WTC11 (cell line): ENCODE results near the gene SCYGR8.

Source experiments
- GRHL2 ChIP-seq: fragments of 250-450 bp; sonication (Bioruptor Pico); IDR thresholded peaks from 2 replicates; pipeline ENCODE4 v1.8.0; 2022; ENCODE audit warnings: mild to moderate bottlenecking, moderate library complexity; ENCODE audit not compliant: insufficient replicate concordance, severe bottlenecking
- JUN ChIP-seq: sonication (generic); formaldehyde crosslinking; IDR thresholded peaks from 2 replicates; pipeline ENCODE4 v1.8.0; 2023; ENCODE audit warnings: mild to moderate bottlenecking, missing genetic modification reagents
- NR2C2 ChIP-seq: sonication (generic); formaldehyde crosslinking; IDR thresholded peaks from 2 replicates; pipeline ENCODE4 v1.8.0; 2022; ENCODE audit warnings: mild to moderate bottlenecking, missing genetic modification reagents
- TF ChIP-seq, protein P1 (sequence below): fragments of 200-600 bp; IDR thresholded peaks from 2 replicates; pipeline ENCODE4 v1.8.0; 2022; ENCODE audit warnings: antibody characterized with exemption
- TF ChIP-seq, protein P2 (sequence below): sonication (generic); formaldehyde crosslinking; IDR thresholded peaks from 2 replicates; pipeline ENCODE4 v1.8.1; 2023; ENCODE audit warnings: mild to moderate bottlenecking, missing genetic modification reagents, moderate library complexity
- TF ChIP-seq, protein P3 (sequence below): sonication (generic); formaldehyde crosslinking; IDR thresholded peaks from 2 replicates; pipeline ENCODE4 v1.8.1; 2022; ENCODE audit warnings: low read depth, missing genetic modification reagents, borderline replicate concordance
- TF ChIP-seq, protein P4 (sequence below): sonication (generic); formaldehyde crosslinking; IDR thresholded peaks from 2 replicates; pipeline ENCODE4 v1.8.0; 2022; ENCODE audit warnings: missing genetic modification reagents
- TF ChIP-seq, protein P5 (sequence below): sonication (generic); formaldehyde crosslinking; IDR thresholded peaks from 2 replicates; pipeline ENCODE4 v1.8.0; 2022; ENCODE audit warnings: mild to moderate bottlenecking, missing genetic modification reagents
- TF ChIP-seq, protein P6 (sequence below): sonication (generic); formaldehyde crosslinking; IDR thresholded peaks from 2 replicates; pipeline ENCODE4 v1.8.1; 2022; ENCODE audit warnings: mild to moderate bottlenecking, missing genetic modification reagents, moderate library complexity, borderline replicate concordance

DNA sequence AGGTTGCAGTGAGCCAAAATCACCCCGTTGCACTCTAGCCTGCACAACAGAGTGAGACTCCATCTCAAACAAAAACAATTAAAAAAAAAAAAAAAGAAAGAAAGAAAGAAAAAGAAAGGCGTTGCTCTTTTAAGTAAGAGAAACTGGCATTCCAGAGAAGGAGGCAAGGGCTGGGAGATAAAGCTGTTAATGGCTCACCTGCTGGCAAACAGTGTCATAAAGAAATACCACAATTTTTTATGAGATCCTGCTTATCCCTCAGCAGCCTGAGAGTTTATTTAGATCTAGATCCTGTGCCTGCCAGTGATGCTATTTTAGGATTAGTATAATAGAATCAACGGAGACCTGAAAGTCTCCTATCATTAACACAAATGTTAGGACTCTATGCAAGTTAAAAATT lies 44.1 kb upstream of the SCYGR8 start:
- TF ChIP-seq, protein P1, sequence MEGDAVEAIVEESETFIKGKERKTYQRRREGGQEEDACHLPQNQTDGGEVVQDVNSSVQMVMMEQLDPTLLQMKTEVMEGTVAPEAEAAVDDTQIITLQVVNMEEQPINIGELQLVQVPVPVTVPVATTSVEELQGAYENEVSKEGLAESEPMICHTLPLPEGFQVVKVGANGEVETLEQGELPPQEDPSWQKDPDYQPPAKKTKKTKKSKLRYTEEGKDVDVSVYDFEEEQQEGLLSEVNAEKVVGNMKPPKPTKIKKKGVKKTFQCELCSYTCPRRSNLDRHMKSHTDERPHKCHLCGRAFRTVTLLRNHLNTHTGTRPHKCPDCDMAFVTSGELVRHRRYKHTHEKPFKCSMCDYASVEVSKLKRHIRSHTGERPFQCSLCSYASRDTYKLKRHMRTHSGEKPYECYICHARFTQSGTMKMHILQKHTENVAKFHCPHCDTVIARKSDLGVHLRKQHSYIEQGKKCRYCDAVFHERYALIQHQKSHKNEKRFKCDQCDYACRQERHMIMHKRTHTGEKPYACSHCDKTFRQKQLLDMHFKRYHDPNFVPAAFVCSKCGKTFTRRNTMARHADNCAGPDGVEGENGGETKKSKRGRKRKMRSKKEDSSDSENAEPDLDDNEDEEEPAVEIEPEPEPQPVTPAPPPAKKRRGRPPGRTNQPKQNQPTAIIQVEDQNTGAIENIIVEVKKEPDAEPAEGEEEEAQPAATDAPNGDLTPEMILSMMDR: no peak
- TF ChIP-seq, protein P2, sequence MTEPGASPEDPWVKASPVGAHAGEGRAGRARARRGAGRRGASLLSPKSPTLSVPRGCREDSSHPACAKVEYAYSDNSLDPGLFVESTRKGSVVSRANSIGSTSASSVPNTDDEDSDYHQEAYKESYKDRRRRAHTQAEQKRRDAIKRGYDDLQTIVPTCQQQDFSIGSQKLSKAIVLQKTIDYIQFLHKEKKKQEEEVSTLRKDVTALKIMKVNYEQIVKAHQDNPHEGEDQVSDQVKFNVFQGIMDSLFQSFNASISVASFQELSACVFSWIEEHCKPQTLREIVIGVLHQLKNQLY: no peak
- no peak for TF ChIP-seq JUN (CRISPR knock-in tag)
- TF ChIP-seq, protein P3, sequence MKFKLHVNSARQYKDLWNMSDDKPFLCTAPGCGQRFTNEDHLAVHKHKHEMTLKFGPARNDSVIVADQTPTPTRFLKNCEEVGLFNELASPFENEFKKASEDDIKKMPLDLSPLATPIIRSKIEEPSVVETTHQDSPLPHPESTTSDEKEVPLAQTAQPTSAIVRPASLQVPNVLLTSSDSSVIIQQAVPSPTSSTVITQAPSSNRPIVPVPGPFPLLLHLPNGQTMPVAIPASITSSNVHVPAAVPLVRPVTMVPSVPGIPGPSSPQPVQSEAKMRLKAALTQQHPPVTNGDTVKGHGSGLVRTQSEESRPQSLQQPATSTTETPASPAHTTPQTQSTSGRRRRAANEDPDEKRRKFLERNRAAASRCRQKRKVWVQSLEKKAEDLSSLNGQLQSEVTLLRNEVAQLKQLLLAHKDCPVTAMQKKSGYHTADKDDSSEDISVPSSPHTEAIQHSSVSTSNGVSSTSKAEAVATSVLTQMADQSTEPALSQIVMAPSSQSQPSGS (CRISPR knock-in tag): no peak
- TF ChIP-seq, protein P4, sequence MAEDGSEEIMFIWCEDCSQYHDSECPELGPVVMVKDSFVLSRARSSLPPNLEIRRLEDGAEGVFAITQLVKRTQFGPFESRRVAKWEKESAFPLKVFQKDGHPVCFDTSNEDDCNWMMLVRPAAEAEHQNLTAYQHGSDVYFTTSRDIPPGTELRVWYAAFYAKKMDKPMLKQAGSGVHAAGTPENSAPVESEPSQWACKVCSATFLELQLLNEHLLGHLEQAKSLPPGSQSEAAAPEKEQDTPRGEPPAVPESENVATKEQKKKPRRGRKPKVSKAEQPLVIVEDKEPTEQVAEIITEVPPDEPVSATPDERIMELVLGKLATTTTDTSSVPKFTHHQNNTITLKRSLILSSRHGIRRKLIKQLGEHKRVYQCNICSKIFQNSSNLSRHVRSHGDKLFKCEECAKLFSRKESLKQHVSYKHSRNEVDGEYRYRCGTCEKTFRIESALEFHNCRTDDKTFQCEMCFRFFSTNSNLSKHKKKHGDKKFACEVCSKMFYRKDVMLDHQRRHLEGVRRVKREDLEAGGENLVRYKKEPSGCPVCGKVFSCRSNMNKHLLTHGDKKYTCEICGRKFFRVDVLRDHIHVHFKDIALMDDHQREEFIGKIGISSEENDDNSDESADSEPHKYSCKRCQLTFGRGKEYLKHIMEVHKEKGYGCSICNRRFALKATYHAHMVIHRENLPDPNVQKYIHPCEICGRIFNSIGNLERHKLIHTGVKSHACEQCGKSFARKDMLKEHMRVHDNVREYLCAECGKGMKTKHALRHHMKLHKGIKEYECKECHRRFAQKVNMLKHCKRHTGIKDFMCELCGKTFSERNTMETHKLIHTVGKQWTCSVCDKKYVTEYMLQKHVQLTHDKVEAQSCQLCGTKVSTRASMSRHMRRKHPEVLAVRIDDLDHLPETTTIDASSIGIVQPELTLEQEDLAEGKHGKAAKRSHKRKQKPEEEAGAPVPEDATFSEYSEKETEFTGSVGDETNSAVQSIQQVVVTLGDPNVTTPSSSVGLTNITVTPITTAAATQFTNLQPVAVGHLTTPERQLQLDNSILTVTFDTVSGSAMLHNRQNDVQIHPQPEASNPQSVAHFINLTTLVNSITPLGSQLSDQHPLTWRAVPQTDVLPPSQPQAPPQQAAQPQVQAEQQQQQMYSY (CRISPR knock-in tag): no peak
- TF ChIP-seq, protein P5, sequence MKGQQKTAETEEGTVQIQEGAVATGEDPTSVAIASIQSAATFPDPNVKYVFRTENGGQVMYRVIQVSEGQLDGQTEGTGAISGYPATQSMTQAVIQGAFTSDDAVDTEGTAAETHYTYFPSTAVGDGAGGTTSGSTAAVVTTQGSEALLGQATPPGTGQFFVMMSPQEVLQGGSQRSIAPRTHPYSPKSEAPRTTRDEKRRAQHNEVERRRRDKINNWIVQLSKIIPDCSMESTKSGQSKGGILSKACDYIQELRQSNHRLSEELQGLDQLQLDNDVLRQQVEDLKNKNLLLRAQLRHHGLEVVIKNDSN (CRISPR knock-in tag): no peak
- TF ChIP-seq NR2C2: no peak
- TF ChIP-seq GRHL2 (CRISPR knock-in tag): no peak
- TF ChIP-seq, protein P6, sequence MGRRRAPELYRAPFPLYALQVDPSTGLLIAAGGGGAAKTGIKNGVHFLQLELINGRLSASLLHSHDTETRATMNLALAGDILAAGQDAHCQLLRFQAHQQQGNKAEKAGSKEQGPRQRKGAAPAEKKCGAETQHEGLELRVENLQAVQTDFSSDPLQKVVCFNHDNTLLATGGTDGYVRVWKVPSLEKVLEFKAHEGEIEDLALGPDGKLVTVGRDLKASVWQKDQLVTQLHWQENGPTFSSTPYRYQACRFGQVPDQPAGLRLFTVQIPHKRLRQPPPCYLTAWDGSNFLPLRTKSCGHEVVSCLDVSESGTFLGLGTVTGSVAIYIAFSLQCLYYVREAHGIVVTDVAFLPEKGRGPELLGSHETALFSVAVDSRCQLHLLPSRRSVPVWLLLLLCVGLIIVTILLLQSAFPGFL (CRISPR knock-in tag): no peak
